H1 (cell line): ENCODE results near the gene FOXP4. TPM values are rescaled to one million over a fixed set of nuclear protein-coding genes. Genes with fewer than 3 reads are reported as not detected.

Experiments
- CTCF ChIA-PET: fragments of 300-600 bp; sonication (Branson Sonifier 250); formaldehyde crosslinking; loops from one replicate; lab custom pipeline; 2021; ENCODE audit not compliant: partially characterized antibody; lab: Charles Lee
- POLR2A ChIA-PET: fragments of 300-600 bp; sonication (Branson Sonifier 250); formaldehyde crosslinking; loops from one replicate; lab custom pipeline; 2021; ENCODE audit warnings: inconsistent platforms; ENCODE audit not compliant: partially characterized antibody; lab: Charles Lee
- DNase-seq, 2 experiments: peaks; one replicate each; pipeline versions ENCODE4 v3.0.0 to v3.0.0-alpha.2; 2010 to 2022; ENCODE audit warnings: low spot score in 2 of 2, low read depth in 1 of 2, mixed read lengths in 1 of 2
- FAIRE-seq: peaks from 2 replicates; lab custom pipeline; 2011; peaks lifted over from hg19 to GRCh38; lab: Jason Lieb, UNC
- H2AFZ ChIP-seq: 2 replicates; pipeline ENCODE4 v1.8.1; 2012; ENCODE audit warnings: low read length, inconsistent platforms
- H2AK5ac ChIP-seq: 2 replicates; pipeline ENCODE4 v1.6.1; 2013; ENCODE audit warnings: low read depth, low read length
- H2BK120ac ChIP-seq: replicated peaks from 2 replicates; pipeline ENCODE3; 2013; ENCODE audit warnings: low read depth, low read length, inconsistent platforms
- H2BK12ac ChIP-seq: 2 replicates; pipeline ENCODE4 v1.6.1; 2013; ENCODE audit warnings: low read depth, low read length
- H2BK15ac ChIP-seq: 2 replicates; pipeline ENCODE4 v1.6.1; 2013; ENCODE audit warnings: low read length
- H2BK20ac ChIP-seq: 2 replicates; pipeline ENCODE4 v1.6.1; 2013; ENCODE audit warnings: low read length
- H2BK5ac ChIP-seq: 2 replicates; pipeline ENCODE4 v1.6.1; 2013; ENCODE audit warnings: low read depth, low read length
- H3K14ac ChIP-seq: 2 replicates; pipeline ENCODE4 v1.6.1; 2013; ENCODE audit warnings: inconsistent platforms; ENCODE audit not compliant: insufficient read length
- H3K18ac ChIP-seq: 2 replicates; pipeline ENCODE4 v1.6.1; 2013; ENCODE audit warnings: low read length; ENCODE audit errors: extremely low read depth
- H3K23ac ChIP-seq: 2 replicates; pipeline ENCODE4 v1.6.1; 2013; ENCODE audit warnings: inconsistent platforms; ENCODE audit not compliant: insufficient read length
- H3K23me2 ChIP-seq: 2 replicates; pipeline ENCODE4 v1.6.1; 2013; ENCODE audit warnings: low read depth, low read length
- H3K27ac ChIP-seq: 2 replicates; pipeline ENCODE4 v1.6.1; 2011; ENCODE audit warnings: low read depth, low read length, inconsistent platforms
- H3K27me3 ChIP-seq, 4 experiments: replicated peaks in 1 of 4; 1 replicate in 1 of 4; 2 replicates in 3 of 4; pipeline versions ENCODE4 v1.6.1 to v1.8.1; 2011 to 2013; ENCODE audit warnings: low read length in 3 of 4, mild to moderate bottlenecking in 3 of 4, inconsistent platforms in 2 of 4, mixed read lengths in 2 of 4, moderate library complexity in 1 of 4; ENCODE audit not compliant: control insufficient read depth in 3 of 4, insufficient read depth in 3 of 4; ENCODE audit errors: extremely low read depth in 1 of 4
- H3K36me3 ChIP-seq, 4 experiments: 2 replicates each; pipeline versions ENCODE4 v1.6.1 to v1.8.1; 2011 to 2013; ENCODE audit warnings: mild to moderate bottlenecking in 4 of 4, low read length in 3 of 4, moderate library complexity in 2 of 4, control low read depth in 1 of 4, inconsistent platforms in 1 of 4; ENCODE audit not compliant: insufficient read depth in 4 of 4, control insufficient read depth in 2 of 4
- H3K4ac ChIP-seq: replicated peaks from 2 replicates; pipeline ENCODE3; 2013; ENCODE audit warnings: low read length, low read depth, mixed read lengths, inconsistent platforms; ENCODE audit not compliant: insufficient read length
- H3K4me1 ChIP-seq, 4 experiments: replicated peaks in 1 of 4; 1 replicate in 1 of 4; 2 replicates in 3 of 4; pipeline versions ENCODE4 v1.6.1 to v1.8.1; 2011 to 2013; ENCODE audit warnings: low read length in 3 of 4, inconsistent platforms in 2 of 4, mixed read lengths in 1 of 4; ENCODE audit not compliant: insufficient read depth in 4 of 4, control insufficient read depth in 3 of 4
- H3K4me2 ChIP-seq, 2 experiments: 2 replicates each; pipeline versions ENCODE4 v1.6.1 to v1.8.1; 2011 to 2013; ENCODE audit warnings: low read depth in 2 of 2, low read length in 2 of 2, control low read depth in 1 of 2, inconsistent platforms in 1 of 2, mild to moderate bottlenecking in 1 of 2; ENCODE audit not compliant: insufficient read depth in 1 of 2
- H3K4me3 ChIP-seq, 4 experiments: fragments of 200-600, 300-600 bp in 1 of 4; sonication (generic), shearing (Covaris generic), sonication (Bioruptor Twin) in 1 of 4; 2 replicates each; pipeline versions ENCODE4 v1.5.1 to v1.8.1; 2011 to 2016; ENCODE audit warnings: low read length in 4 of 4, low read depth in 3 of 4, control low read depth in 2 of 4, inconsistent platforms in 2 of 4, mild to moderate bottlenecking in 2 of 4, mixed read lengths in 1 of 4, moderate library complexity in 1 of 4; ENCODE audit not compliant: insufficient read depth in 2 of 4; ENCODE audit errors: extremely low read depth in 1 of 4
- H3K56ac ChIP-seq: replicated peaks from 2 replicates; pipeline ENCODE3; 2013; ENCODE audit warnings: low read depth, mild to moderate bottlenecking, mixed read lengths, low read length, inconsistent platforms; ENCODE audit not compliant: insufficient read length
- H3K79me1 ChIP-seq: 2 replicates; pipeline ENCODE4 v1.6.1; 2013; ENCODE audit warnings: low read depth, low read length, control low read depth
- H3K79me2 ChIP-seq, 2 experiments: 2 replicates each; pipeline versions ENCODE4 v1.6.1 to v1.8.1; 2012 to 2013; ENCODE audit warnings: low read length in 2 of 2, mild to moderate bottlenecking in 2 of 2, inconsistent platforms in 1 of 2; ENCODE audit not compliant: insufficient read depth in 2 of 2, control insufficient read depth in 1 of 2
- H3K9ac ChIP-seq, 4 experiments: replicated peaks in 1 of 4; 1 replicate in 1 of 4; 2 replicates in 3 of 4; pipeline versions ENCODE4 v1.6.1 to v1.8.1; 2011 to 2013; ENCODE audit warnings: low read depth in 3 of 4, low read length in 3 of 4, control low read depth in 2 of 4, mild to moderate bottlenecking in 2 of 4, moderate library complexity in 2 of 4, inconsistent platforms in 1 of 4; ENCODE audit errors: extremely low read depth in 1 of 4
- H3K9me3 ChIP-seq, 2 experiments: 2 replicates each; pipeline versions ENCODE4 v1.6.1 to v1.8.1; 2012 to 2013; ENCODE audit warnings: mild to moderate bottlenecking in 2 of 2, moderate library complexity in 2 of 2, control low read depth in 1 of 2, inconsistent platforms in 1 of 2, low read depth in 1 of 2, low read length in 1 of 2, mixed read lengths in 1 of 2; ENCODE audit not compliant: insufficient read depth in 2 of 2
- H4K20me1 ChIP-seq, 2 experiments: replicated peaks in 1 of 2; 2 replicates each; pipeline versions ENCODE3 to v1.8.1; 2011 to 2013; ENCODE audit warnings: inconsistent platforms in 2 of 2, low read length in 2 of 2, mild to moderate bottlenecking in 1 of 2; ENCODE audit not compliant: insufficient read depth in 2 of 2, control insufficient read depth in 1 of 2
- H4K5ac ChIP-seq: 2 replicates; pipeline ENCODE4 v1.6.1; 2013; ENCODE audit warnings: low read length, low read depth, mixed read lengths, inconsistent platforms; ENCODE audit not compliant: insufficient read length
- H4K8ac ChIP-seq: 2 replicates; pipeline ENCODE4 v1.8.0; 2013; ENCODE audit warnings: mild to moderate bottlenecking, moderate library complexity, low read length, inconsistent platforms; ENCODE audit not compliant: insufficient read depth; ENCODE audit errors: extremely low read depth
- H4K91ac ChIP-seq: replicated peaks from 2 replicates; pipeline ENCODE3; 2013; ENCODE audit warnings: low read length, mixed read lengths, inconsistent platforms; ENCODE audit not compliant: insufficient read length
- EP300 ChIP-seq, 2 experiments: IDR thresholded peaks; 1 replicate in 1 of 2; 2 replicates in 1 of 2; pipeline ENCODE4 v1.6.1; 2011 to 2012; ENCODE audit warnings: low read depth in 2 of 2, low read length in 2 of 2, mild to moderate bottlenecking in 2 of 2, borderline replicate concordance in 1 of 2, inconsistent platforms in 1 of 2, moderate library complexity in 1 of 2
- SP1 ChIP-seq: IDR thresholded peaks from 2 replicates; pipeline ENCODE4 v1.6.1; 2011; ENCODE audit warnings: low read depth, low read length
- SP2 ChIP-seq: IDR thresholded peaks from 2 replicates; pipeline ENCODE4 v1.6.1; 2012; ENCODE audit warnings: mild to moderate bottlenecking, low read length, inconsistent platforms
- ZNF274 ChIP-seq: IDR thresholded peaks from 2 replicates; pipeline ENCODE4 v1.7.0; 2012; ENCODE audit warnings: low read length, borderline replicate concordance; ENCODE audit errors: extremely low read depth
- WGBS, 2 experiments: shearing (Covaris generic) in 1 of 2; methylation state at CpG; one replicate each; pipeline versions ENCODE4 v1.1.6 to v1.1.7; 2013 to 2015; ENCODE audit warnings: low lambda C conversion rate in 2 of 2, mixed read lengths in 2 of 2, inconsistent platforms in 1 of 2, low coverage in 1 of 2, missing lambda C conversion rate in 1 of 2; ENCODE audit not compliant: insufficient replicate concordance in 2 of 2, insufficient coverage in 1 of 2, insufficient read length in 1 of 2; ENCODE audit errors: extremely low coverage in 1 of 2, missing lambda C conversion rate in 1 of 2; 5-methylcytosine and 5-hydroxymethylcytosine counted together
- polyA plus RNA-seq, 7 experiments: library from polyadenylated mRNA; depleted of rRNA in 3 of 7; stranded (reverse) in 5 of 7; unstranded in 2 of 7; fragments of >200 nt in 5 of 7; fragments of 200-250 nt in 2 of 7; gene quantifications; 1 replicate in 5 of 7; 2 replicates in 1 of 7; 4 replicates in 1 of 7; pipeline versions ENCODE4 v1.2.1 to v1.2.3, GENCODE V29; 2011 to 2013; ENCODE audit warnings: missing spikeins in 2 of 7, mixed read lengths in 2 of 7
- total RNA-seq: library from RNA; stranded (reverse); fragmentation: NEBNext Ultra II Directional; extraction: Animal tissue kit (Norgen Biotek cat#: 25700); gene quantifications from 2 replicates; pipeline ENCODE4 v1.2.1, GENCODE V29; 2021

FOXP4 gene
- total and polyA plus RNA-seq, 2 of the 8 experiments (the other 6 are each of a cell fraction or from before 2014, with no cell fraction given), result 4.8 to 13.3 TPM

- H3K4ac ChIP-seq, result no peak overlapping the region
- no peak overlapping the region for H2AK5ac ChIP-seq
- H3K27me3 ChIP-seq, result no peaks in the 10 kb centered on the region
- no peak overlapping the region for H4K91ac ChIP-seq
- no peak overlapping the region for H2BK20ac ChIP-seq
- no peak overlapping the region for H2BK120ac ChIP-seq
- no peaks in the 10 kb centered on the region for H3K79me2 ChIP-seq
- no peak overlapping the region for H3K23ac ChIP-seq
- no peak overlapping the region for H2AFZ ChIP-seq
- ChIA-PET CTCF (interaction anchor here (0.6 to 2.8 kb wide), 5 partner anchors 11 to 255 kb away, joined by 3 to 12 read pairs (median 4); no protein-coding TSS in a partner anchor), POLR2A (interaction anchor here (0.6 kb wide), 1 partner anchor 1361 kb away, joined by 3 read pairs; no protein-coding TSS in a partner anchor)
- H2BK15ac ChIP-seq, result no peak overlapping the region
- H3K27ac ChIP-seq, result no peak overlapping the region
- no peak overlapping the region for H4K5ac ChIP-seq
- H3K4me1 ChIP-seq, result no peaks in the 10 kb centered on the region; a peak in 2 of 7 replicates
- H3K4me2 ChIP-seq, result no peak overlapping the region
- no peak overlapping the region for H4K8ac ChIP-seq
- no peak overlapping the region for H3K18ac ChIP-seq
- H3K14ac ChIP-seq, result no peak overlapping the region
- H3K36me3 ChIP-seq, result no peaks in the 10 kb centered on the region
- H3K79me1 ChIP-seq, result no peaks in the 10 kb centered on the region
- no peak overlapping the region for H3K4me3 ChIP-seq
- H3K9ac ChIP-seq, result no peak overlapping the region
- no peak overlapping the region for H2BK5ac ChIP-seq
- no peak overlapping the region for H3K56ac ChIP-seq
- H3K9me3 ChIP-seq, result peaks cover 0 to 3% of the 10 kb centered on the region in 2 experiments; a peak in 2 of 4 replicates
- H4K20me1 ChIP-seq, result no peaks in the 10 kb centered on the region
- H3K23me2 ChIP-seq, result no peaks in the 10 kb centered on the region
- DNase-seq, result no peak
- H2BK12ac ChIP-seq, result no peak overlapping the region
- 81% methylated on average over 6 of the region's 6 CpGs; no CpG with 5 or more reads in 1 of the 2 experiments for WGBS, 2 experiments
- FAIRE-seq, result no peak
- TF ChIP-seq SP1 (no peak), SP2 (no peak), ZNF274 (no peak), EP300 (IDR thresholded peaks at IDR 0.05; ENCODE audit: borderline replicate concordance in 1 of 2, low read depth in 2 of 2, low read length in 2 of 2) (no peak)
Observed at GRCh38 chr6:41623330-41623729, 77.1 kb downstream of the FOXP4 start.
